Measurements from ENCODE around the gene USP6NL.

The USP6NL gene

DNA sequence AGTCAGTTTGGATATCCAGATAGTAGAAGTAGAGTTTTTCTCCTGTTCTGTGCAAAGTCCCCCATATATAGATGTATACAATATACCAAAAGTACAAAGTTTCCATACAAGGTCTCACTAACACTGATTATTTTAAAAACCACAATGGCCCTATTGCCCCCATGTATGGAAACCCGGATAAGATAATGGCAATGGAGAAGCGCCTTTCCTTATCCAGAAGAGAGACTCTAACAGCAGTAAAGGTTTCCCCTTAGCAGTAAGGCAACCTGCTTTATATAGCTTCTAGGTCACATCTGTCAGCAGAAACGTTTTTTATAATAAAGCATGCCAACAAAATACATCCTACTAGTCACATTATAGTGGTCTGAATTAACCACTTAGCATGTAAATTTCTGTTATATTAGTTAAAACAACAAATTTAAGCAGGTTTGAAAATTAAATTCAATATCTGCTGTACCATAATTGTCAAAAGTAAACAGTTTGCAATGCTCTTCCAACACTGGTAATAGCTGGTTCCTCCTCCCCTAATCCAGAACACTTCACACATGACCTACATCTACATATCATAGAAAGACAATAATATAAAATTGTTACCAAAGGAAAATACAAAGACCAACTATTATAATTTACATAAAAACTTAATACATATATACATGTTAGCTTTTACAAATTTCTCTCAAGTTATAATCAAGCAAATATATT, 22.4 kb downstream of the USP6NL start:
- no peak for DNase-seq

DNA sequence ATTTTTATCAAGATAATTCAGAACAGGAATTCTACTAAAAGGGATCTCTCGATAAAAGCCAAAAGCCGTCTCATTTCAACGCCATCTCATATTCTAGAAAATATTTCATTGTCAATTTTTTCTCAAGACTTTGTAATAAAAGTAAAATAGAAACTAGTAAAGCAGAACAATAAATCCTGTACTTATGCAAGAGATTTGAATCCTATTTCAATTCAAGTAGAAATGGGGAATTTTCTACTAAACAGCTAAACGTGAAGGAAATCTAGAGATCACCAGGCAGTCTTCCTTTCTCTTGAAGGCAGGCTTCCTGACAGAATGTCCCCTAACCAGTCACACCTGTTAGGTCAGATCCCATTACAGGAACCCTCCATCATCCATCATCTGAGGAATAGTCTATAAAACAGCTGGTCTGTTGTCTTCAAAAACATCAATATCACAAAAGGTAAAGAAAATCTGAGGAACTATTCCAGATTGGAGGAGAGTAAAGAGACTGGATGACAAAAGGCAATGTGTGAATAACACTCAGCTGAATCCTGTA, 23.7 kb downstream of the USP6NL start:
- DNase-seq, result no peak

DNA sequence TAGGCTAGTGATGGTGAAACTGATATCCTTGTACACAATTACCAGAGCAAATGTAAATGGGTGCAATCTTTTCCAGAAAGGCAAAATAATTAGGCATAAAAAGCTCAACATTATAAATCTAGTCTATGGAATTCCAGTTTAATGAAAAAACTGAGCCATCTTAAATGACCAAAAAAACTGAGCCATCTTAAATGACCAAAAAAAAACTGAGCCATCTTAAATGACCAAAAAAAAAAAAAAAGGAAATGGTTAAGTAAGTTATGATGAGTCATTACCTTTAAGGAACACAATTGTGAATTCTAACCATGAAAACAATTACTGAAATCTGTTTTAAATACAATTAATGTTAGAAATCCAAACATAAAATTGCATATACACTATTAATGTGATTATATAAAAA, 25.3 kb downstream of the USP6NL start:
- DNase-seq, result no peak

DNA sequence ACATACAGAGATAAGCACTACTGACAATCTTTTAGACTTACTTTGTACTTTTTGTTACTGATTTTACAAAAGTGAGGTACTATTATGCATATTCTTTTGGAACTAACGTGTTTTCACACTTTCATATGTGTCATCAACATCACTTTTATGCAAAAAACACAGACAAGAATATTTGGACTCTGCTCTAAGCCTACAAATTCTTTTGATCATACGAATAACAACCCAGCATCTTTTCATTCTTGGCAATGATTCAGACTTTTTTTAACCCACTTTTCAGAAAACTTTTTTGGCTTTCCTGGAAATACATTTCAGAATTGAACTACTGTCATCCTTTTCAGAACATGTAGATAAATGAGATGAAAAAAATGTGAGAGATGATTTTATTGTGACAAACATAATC, 30.2 kb downstream of the USP6NL start:
- DNase-seq, result no peak

DNA sequence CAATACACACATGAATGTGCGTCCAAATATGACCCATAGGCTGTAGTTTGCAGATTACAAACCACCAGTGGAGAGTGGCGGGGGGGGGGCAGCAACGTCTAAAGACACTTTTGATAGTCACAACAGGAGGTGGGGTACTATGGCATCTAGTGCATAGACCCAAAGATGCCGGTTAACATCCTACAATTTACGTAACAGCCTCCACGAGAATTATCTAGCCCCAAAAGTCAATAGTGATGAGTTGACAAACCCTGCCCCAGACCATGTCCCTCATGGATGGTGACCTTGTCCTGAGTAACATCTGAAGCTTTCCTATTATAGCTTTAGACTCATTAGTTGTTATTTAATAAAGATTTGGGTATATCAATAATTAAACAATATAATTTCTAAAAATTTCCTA, 31.6 kb downstream of the USP6NL start:
- no peak for DNase-seq

DNA sequence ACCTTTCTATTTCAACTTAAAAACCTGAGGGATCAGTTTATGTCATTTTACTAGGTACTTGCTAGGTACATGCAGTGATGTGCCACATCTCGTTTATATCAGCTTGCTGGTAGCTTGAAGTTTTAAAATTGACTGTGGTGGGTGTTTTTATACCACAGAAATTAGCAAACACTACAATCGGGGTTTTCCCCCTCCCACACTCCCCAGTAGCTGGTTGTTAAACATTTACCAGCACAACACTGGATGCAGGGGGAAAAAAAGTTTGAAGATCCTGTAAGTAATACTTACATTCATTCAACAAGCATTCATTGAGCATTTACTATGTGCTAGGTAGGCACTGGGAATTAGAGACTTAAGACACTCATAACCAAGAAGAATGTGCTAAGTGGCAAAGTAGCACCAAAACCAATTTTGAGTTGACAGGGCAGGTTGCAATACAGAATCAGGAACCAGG, 32.6 kb downstream of the USP6NL start:
- DNase-seq, result peak; percentile 50

DNA sequence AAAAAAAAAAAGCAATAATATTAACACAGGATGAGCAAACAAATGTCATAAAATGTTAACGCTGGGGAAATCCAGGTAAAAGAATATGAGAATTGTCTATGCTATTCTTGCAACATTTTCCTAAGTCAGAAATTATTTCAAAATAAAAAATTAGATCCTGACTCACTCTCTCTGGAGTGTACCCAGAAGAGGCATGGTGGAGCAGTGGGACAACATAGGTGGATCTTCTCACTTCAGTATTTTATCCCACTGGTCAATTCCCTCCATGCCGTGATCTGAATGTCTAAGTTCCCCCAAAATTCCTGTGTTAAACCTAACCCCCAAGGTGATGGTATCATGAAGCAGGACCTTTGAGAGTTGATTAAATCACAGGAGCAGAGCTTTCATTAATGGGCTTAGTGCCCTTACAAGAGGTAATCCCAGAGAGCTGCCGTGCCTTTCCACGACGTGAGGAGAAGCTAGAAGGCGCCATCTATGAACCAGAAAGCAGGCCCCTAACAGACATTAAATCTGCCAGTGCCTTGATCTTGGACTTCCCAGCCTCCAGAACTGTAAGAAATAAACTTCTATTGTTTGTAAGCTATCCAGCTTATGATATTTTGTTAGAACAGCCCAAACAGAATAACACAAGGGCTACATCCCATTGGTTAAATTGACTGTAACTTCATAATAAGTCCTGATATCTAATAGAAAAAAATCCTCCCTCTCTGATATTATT, 35.2 kb downstream of the USP6NL start:
- no peak for DNase-seq

DNA sequence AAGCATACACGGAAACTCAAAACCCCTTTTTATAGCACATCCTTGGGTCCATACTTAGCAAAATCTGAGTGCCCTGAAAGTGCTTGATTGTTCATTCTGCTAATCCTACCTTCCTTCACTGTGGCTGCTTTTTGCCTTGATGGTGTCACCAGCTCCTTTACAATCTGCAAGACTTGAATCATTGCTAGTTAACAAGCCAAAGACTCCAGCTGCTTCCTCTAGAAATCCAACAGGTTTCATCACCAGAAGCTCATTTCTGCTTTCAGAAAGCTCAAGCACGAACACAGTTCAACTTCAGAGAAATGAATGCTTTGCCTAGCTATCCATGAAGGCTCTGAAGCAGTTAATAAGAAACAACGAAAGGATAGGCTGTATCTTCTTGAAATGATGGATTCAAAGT, 38.0 kb downstream of the USP6NL start:
- no peak for DNase-seq

DNA sequence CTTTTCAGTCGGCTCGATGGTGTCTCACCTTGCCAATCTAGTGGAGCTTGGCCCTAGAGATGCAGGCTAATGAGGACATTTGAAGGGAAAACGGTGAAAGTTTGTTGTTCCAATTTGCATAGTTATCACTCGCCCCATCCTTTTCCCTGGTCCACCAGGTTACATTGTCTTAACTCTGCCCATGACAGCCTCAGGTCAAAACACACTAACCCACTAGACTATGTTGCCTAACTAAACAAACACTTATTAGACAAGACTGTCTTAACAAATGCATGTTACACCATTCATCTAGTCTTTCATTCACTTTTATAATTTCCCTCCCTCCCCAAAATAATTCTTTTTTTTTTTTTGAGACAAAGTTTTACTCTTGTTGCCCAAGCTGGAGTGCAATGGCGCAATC, 40.7 kb downstream of the USP6NL start:
- no peak for DNase-seq

DNA sequence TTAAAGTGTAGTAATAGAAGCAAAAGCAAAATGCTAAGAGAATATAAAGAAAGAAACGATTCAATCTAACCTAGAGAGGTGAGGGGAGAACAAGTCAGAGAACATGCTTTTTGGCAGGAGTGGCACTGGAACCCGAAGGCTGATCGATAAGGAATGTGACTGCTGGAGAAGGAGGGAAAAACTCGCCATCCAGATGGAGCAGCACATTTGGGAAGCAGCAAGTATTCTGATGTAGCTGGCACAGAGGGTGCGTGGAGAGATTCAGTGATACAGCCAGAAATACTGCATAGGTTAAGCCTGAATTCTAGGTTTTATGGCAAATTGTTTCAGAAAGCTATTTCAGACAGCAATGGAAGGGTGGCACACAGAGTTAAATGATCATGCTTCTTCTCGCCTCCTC, 42.0 kb downstream of the USP6NL start:
- DNase-seq, result no peak

DNA sequence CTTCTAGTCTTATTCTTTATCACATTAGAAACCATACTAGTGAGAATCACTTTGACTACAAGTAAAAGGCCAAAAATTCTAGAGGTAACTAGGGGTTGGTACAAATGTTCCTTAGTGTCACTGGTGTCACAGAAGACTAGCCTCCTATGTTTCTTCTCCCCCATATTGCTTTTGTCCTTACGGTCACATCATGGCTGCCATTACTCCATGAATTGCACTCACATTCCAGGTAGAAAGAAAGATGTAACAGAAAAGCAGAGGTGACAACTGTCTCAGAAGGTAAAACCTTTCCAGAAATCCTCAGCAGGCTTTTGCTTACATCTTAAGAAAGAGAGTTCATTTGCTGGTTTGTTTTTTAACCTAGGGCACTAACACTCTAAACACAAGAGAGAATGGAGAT, 42.9 kb downstream of the USP6NL start:
- DNase-seq, result no peak

DNA sequence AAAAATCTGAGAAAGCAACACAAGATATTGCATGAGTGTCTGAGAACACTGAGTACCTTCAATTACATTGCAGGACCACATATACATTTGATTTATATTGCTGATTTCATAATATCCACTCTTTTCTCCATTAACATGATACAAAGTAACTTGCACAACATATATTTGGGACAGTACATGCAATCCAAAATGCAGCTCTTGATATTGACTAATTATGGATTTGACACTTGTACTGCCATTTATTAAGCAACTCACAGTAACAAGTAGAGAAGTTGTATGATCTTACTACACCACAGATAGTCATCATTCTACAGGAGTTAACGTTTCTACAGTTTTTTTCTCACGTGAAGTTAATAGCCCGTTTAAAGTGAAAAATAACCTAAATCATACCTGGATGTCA, 46.7 kb downstream of the USP6NL start:
- no peak for DNase-seq

DNA sequence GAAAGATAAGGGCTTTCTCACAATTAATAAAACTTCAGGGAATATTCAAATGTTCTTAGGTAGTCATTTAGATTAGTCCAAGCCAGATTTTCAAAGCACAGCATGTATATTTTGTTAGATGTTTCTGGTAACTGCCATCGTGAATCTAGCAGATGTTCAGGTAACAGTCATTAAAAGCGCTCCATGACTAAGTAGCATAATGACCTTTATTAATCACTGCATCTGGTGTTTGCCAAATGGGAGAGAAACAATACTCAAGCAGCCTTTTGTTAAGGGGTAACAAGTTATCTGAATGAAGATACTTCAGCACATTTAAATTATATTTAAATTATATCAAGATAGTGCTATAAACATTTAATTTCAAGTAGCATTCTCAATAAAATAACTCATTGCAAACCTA, 47.5 kb downstream of the USP6NL start:
- no peak for DNase-seq

DNA sequence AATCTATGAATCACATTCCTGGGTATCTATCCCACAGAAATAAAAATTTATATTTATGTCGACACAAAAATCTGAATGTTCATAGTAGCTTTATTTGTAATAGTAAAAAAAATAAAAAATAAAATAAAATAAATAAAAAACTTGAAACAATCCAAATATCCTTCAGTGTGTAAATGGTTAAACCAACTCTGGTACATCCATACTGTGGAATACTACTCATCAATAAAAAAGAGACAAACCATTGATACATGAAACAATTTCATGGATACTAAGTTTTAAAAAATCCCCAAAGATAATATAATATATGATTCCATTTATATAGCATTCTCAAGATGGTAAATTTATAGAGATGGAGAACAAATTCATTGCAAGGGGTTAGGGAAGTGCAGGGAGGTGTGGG, 48.6 kb downstream of the USP6NL start:
- DNase-seq, result no peak

DNA sequence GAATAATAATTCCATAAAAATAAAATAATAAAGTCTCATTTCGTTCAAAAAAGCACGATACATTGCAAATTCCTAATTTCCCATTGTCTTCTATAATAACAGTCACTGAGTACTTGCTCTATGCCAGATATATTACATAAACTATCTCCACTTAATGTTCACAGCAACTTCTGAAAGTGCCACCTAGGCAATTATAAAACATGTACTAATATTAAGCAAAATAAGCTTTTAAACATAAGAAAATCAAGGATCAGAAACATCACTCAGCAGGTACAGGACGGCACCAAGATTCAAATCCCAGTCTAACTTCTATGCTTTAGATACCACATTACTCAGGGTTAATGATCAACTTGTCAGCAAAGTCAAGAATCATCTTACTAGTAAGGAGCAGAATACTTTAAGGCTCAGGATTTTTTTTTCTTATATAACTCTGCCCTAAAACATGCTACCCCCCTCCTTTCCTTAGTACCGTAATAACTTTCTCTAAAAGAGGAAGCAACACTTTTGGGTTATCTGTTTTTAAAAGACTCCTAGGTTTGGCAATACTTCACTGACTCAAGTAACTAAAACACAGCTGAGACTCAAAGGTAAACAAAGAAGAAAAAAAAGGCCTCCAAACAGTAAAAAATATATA, 51.3 kb downstream of the USP6NL start:
- DNase-seq, result no peak

DNA sequence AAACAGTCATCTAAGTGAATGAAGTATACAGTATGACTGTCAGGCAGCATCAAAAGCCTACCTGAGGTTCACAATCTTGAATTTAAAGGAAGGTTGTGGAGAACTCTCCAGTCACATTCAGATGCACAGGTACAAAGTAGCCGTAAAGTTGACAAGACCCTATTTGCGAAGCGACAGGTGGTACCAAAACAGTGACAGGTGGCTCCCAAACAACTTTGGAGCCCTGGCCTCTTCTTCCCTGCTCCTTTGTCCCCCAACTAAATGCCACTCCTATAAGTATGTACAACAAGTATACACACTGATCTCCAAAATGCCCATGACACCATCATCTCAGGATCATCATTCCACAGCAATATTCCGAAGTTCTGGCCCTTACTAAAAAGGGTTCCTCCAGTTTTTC, 53.5 kb downstream of the USP6NL start:
- no peak for DNase-seq

DNA sequence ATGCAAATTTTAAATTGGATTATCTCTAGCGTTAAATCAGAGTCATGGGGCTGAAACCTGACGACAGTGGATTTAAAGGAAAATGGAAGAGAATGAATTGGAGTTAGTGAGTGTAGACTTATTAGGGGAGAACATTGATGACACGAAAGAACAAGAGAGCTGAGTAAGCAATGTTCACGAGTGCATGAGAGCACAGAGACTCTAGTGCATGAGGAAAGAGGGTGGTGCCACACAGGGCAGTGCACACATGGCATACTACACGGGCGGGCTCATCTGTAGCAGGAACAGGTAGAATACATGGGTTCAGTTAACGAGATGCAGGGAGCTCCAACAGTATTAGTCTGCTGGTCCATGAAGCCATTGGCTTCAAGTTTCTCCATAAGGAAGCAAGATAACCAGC, 53.9 kb downstream of the USP6NL start:
- no peak for DNase-seq

DNA sequence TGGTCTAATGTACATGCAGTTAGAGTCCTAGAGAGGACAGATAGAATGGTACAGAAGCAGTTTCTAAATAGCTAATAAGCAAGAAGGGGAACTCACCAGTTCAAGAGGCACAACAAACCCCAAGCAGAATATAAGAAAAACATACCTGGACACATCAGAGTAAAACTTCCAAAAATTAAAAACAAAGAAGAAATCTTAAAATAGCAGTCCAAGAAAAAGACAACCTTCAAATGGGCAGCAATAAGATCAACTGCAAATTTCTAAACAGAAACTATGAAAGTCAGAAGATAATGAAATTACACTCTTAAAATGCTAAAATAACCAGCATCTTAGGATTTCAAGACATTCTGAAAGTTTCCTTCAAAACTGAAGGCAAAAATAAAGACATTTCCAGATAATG, 55.9 kb downstream of the USP6NL start:
- DNase-seq, result no peak

DNA sequence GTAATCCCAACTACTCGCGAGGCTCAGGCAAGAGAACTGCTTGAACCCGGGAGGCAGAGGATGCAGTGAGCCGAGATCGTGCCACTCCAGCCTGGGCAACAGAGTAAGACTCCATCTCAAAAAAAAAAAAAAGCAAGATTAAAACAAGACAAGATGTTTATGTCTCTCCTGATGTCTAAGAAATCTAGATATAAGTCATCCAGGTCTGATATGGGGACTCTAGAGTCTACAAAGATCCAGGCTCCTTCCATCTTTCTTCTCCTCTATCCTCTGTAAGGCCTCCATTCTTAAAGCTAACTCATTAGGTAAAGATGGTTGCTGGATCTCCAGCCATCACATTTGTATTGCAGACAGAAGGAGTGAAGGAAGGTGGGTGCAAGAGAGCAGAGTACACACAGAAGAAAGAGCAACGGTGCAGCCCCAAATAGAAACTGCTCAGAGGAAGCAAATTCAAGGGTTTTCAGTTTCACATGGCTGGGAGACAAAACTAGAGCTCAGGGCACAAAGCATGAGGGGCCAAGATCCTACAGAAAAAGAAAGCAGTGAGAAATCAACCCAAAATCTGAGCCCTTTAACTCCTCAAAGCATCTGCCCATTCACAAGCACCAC, 57.6 kb downstream of the USP6NL start:
- no peak for DNase-seq

DNA sequence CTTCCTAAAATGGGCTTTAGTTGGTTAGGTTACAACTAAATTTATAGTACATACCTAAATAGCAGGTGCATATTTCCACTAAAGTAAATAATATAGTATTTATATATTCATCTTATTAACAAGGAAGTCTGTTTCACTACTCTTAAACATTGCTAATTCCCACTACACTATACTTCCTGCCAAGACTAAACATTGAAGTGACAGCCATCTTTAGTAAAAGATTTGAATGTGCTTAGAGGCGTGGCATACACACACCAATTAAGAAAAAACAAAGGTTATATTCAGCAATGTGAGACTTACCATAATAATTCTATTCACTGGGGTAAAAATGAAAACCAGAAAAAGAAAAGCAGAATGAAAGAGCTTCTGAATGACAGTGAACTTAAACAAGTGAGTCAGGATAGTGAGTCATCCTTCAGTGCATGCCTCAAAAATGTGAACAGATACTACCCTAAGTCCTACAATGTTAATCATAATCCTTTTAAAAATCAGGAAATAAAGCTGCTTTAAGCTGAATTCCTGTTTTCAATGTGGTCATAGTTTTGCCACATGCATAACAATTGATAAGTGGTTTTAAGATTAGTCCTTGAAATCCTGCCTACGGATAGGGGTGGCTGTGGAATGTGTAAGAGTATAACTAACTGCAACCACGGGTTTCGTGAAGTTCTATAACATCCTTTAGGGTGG, 59.4 kb downstream of the USP6NL start:
- no peak for DNase-seq

DNA sequence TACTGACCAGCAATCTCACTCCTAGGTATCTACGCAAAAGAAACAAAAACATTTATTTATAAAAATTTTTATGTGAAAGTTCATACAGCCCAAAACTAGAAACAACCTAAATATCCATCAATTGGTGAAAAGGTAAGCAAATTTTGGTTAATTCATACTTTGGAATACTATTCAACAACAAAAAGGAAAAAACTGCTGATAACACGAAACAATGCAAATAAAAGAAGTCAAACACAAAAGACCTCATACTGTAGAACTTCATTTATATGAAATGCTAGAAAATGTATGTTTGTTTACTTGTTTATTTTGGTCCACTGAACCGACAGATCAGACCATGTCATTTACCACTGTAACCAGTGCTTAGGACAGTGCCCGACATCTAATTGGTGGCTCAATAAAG, 60.3 kb downstream of the USP6NL start:
- DNase-seq, result no peak

DNA sequence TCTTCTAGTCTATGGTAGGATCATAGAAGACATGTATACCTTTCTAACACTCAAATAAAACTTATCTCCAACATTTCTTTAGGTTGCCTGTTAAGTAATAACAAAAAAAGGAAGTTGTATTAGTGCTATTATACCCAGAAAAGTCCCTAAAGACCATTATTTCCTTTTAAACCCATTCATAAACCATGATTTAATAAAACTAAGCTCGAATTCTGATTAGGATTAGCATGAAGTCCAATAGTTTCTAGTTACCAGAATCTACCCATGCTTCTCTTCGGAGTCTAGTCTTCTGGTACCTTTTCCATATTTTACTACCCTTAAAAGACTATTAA, 62.7 kb downstream of the USP6NL start:
- no peak for DNase-seq
